Dedifferentiated amniotic fluid mesenchymal stem cell (primary cell): ENCODE data around the gene NMNAT3.
"Not testable (repeated sequence)": the region's sequence is repeated elsewhere in the genome, so short reads cannot be mapped to it uniquely, and the experiment has no call there.

ENCODE experiments used
- DNase-seq: peaks from one replicate; pipeline ENCODE4 v3.0.0-alpha.2; 2016; ENCODE audit errors: extremely low spot score

The NMNAT3 gene

DNA sequence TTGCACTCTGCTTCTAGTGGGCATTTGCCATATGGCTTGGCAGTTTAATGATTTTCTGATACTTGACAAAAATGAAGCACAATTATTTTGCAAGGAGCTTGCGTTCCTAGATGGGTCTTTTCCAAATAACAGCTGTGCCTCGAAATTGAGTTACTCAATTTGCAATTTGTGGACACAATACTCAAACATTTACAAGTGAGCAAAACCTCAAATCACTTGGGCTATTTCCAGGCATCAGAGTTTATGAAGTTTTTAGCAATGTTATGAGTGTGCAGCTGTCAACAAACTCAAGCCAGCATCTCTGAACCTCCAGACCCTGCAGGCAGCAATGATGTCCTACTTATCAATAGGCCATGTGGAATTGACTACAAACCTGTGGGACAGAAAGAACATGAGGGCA is 41.3 kb downstream of the NMNAT3 start:
- no peak for DNase-seq

DNA sequence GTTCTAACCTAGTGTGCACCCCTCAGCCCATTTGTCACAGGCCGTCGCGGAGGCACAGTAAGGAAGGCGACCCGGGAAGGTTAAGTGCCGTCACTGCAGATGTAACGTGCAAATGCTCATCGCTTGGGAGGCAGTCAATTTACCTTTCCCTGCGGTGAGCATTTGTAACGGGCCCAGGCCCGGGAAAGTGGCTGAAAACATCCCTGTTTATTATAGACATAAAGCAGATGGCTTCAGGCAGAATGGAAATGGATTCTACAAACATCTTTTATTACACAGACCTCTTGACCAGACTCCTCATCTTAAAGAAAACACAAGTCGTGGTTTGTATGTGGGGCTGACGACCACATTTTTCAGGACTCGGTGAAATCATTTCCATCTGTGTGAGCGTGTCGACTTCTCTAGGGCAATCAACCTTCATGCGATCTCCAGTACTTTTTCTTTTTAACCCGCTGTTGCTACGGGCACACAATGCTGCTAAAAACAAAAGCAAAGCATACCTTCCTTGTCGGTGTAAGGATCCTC is 43.6 kb downstream of the NMNAT3 start:
- DNase-seq, result no peak

DNA sequence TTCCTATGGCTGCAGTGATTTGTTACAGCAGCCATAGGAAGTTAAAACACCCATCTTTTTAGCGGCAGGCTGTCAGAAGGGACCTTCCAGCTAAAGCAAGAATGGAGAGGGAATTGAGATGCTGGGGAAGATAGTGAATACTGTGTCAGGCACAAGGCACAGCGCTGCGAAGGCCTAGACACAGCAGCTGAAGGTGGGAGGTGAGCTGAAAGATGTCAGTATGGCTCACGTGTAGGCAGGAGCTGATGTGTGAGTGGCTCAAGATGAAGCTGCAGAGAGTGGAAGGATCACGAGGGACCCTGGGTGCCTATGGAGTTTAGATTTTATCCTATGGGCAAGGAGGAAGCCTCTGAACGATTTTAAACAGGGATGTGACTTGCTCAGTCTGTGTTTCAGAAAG is 44.3 kb downstream of the NMNAT3 start:
- DNase-seq, result no peak

DNA sequence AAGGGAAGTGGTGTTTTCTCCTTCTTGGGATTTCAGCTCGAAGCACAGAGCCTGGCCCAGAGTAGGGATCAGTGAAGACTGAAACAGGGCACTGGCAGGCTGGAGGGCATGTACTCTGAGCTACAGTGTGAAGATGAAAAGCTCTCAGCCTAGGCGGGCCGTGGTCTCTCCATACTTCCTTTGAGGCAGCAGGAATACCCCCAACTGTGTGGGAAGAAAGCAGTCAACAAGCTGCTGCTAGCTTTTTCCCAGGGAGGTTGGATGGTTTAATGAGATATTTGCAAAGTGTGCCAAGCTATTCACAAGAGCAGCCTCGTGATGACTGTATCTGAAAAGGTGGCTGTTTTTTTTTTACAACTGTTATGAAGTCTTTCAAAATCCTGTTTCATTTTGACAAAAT is 47.2 kb downstream of the NMNAT3 start:
- no peak for DNase-seq

DNA sequence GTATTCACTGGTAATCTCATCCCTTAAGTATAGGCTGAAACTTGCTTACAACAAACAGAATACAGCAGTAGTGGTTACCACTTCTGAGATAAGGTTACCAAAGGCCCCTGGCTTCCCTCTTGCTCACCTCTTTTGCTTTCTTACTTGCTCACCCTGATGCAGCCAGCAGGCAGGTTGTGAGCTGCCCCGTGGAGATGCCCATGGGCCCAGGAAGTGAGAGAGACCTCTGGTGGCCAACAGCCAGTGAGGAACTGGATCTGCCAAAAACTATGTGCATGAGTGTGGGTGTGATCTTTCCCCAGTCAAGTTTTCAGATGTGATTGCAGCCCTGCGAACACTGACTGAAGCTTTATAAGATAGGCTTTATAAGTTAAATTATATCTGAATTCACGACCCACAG is 48.7 kb downstream of the NMNAT3 start:
- no peak for DNase-seq

DNA sequence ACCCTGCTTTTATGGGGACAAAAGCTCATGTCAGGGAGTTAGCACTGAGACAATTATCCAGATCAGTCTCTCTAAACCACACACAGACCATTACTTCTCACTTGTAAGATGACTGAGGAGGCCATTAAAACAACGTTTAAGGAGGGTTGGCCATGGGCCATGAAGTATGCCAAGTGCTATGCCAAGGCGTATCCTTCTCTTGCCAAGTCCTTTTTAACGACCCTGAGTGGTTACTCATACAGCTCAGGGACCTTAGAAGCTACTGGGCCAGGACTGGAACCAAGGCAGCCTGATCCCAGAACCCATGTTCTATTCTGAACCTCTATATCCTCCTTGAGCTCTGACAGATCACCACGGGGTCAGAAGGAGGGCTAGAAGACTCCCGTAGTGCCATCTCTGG is 50.0 kb downstream of the NMNAT3 start:
- DNase-seq, result no peak

DNA sequence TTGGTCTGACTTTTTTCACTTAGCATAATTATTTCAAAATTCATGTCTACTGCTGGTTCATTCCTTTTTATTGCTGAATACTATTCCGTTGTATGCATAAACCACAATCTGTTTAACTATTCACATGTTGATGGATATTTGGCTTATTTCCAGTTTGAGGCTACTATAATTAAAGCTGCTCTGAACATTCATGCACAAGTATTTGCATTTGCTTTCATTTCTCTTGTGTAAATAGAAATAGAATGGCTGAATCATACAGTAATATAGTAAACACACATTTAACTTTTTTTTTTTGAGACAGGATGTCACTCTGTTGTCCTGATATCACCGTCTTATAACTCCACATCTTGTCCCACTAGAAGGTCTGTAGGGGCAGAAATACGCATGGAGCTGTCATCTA is 57.3 kb downstream of the NMNAT3 start:
- DNase-seq, result no peak

DNA sequence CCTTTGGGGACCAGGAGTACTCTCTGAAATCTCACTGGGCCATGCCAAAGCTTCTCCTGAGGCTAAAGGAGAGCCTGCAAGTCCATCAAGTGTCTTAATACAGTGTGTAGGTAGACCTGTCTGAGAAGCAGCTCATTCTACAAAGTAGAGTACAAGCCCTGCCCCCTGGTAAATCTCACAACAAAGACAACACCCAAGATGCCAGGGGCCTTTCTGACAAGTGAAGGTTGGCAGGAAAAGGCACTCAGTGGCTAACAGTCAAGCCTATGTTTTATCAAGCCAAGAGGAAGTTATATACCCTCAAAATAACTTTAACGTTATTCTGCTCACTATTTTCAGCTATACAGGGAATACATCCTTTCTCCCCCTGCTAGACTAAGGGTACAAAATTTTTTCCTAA is 58.3 kb downstream of the NMNAT3 start:
- DNase-seq, result no peak

DNA sequence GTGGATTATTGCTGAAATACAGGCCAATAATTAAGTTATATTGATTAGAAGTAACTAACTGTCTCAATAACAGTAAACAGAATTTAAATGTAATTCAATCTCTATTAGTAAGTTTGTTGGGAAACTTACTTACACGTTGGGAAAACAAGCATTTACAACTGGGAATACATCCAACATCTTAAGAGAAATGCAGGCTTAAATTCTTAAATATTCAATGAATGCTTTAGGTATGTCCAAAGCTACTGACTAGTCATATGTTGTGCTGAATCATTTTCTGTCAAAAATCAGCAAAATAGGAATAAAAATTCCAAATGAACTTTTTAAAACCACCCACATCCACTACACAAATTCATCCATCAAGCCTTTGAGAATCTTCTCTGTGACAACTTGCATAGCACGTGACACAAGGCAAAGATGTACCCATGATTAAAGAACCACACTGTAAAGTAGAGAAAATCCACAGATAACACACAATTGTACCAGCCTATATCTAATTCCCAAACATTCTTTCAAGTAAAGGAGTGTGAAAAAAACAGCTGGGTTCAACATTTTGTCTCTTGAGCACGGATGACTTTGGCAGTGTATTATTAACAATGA is 60.0 kb downstream of the NMNAT3 start:
- no peak for DNase-seq

DNA sequence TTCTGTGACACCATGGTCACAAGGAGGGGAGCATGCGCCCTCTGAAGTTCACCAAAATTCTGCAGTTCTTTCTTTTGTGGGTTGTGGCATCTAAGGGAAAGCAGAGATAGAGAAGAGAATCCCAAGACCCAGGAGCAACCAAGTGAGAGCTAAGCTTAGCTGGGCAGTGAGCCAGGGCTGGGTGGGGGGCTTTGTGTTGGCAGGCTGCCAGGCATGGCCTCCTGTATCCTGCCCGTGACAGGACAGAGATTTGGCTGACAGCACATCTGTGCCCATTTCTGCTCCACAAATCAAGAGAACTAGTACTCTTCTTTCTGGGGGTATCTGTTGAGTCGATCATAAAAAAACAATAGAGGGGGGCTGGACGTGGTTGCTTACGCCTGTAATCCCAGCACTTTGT is 66.2 kb downstream of the NMNAT3 start:
- DNase-seq, result no peak

DNA sequence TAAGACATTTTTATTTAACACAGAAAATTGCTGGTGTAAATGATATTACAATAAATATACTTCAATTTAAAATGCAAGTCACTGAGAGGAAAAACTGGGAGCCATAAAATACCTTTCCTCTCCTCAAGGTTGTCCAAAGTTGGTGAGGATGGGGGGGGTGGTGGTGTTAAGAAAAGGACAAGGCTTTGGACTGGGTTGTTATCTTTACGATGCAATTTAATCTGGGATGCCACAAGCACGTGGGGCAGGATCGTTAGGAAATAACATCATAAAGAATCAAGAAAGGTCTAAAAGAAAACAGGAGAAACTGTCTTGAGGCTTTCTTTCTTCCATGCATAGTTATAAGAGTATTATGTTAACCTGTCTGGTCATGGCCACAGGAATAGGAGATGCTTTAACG is 66.9 kb downstream of the NMNAT3 start:
- no peak for DNase-seq

DNA sequence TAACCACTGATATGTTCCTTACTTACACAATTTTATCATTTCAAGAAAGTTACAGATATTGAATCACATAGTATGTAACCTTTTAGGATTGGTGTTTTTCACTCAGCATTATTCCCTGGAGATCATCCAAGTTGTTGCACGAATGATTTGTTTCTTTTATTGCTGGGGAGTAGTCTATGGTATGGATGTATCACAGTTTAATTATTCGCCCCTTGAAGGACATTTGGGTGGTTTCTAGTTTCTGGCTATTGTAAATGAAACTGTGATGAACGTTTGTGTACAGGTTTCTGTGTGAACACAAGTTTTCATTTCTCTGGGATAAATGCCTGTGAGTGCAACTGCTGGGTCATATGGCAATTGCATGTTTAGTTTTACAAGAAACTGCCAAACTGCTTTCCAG is 68.8 kb downstream of the NMNAT3 start:
- DNase-seq, result no peak

DNA sequence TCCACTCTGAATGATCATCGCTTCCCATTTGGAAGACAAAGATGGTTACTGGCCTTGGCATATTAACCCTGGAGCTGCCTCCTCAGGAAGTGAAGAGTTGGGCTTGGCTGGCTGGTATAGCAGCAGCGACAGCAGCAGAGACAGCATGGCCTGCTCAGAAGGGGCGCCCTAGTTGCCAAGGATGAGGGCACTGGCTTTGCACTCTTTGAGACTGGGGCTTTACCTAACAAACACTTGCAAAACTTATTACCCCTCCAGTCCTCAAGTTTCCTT is 69.7 kb downstream of the NMNAT3 start:
- no peak for DNase-seq

DNA sequence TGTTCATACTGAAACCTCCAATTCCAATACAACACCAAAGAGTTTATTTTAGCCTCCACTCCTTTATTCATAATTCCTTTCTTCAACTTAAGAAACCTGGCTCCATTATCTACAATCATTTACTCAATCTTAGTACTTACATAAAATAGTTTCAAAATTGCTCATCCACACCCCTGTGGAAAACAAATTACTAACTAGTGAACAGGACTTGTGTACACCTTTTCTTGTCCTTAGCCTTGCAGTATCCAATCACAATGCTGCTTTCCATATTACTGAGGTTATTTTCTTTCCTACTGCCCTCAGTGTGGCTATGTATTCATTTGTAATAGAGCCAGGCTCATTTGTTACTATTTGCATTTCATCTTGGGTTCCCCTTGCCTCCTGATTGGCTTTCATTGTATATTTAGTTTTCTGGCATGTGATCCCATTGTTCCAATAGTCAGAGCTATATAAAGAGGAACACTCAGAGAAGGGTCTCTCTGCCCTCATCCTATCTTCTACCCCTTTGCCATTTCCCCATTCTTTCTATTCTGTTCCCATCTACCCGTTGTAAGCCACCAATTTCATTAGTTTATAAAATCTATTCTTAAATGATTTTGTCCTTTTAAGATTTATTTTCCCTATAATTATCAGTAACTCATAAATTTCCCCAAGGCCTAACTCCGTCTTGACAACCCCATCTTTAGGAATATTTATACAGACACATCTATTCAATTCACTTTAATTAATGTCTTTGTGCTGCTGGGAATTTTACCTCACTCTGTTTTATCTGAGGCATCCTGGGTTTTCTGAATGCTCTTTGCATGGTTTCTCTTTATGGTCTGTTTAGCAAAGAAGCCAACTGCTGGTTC is 70.3 kb downstream of the NMNAT3 start:
- DNase-seq, result no peak

DNA sequence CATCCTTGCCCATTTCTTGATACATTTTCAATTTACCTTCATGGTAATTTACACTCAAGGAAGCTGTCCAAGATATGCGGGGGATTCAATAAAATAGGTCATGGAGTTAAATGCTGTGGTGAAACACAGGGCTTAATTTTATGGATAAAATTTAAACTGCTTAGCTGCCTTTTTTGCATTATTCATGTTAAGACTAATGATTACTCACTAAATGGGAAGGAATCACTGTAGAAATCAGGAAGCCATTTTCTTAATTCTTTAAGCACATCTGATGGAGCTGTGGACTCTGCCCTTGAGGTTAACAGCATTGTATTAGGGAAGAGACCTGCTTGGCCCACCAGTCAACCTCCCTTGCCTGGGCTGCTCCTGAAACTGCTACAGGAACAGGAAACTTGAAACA is 75.8 kb downstream of the NMNAT3 start:
- DNase-seq, result no peak

DNA sequence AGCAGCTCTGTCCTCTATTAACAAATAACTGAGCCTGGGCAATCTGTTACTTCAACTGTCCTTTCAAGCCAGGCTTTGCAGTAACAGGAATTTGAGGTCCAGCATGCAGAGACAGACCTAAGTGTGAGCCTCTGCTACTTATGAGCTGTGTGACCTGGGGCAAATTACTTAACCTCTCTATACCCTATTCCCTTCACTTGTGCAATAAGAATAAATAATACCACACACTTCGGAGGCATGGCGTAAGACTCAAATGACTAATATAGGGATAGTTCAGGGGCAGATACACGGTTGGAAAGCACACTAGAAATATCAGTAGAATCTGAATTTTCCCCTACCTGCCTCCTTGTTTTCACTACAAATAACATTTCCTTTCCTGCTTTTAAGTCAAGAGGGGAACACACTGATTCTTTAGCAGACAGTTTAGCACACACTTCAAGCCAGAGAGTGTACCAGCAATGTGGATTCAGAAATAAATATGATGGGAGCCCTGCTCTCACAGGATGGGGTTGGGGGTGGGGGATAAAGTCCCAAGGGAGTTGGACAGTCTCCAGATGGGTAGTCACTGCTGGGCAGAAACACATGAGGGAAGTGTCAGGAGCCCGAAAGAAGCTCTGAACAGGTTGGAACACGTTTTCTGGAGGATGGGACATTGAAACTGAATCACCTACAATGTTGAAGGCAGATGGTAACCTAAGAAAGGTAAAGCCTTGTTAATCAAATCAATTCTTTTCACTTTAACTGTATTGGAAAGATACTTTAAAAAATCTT is 76.4 kb downstream of the NMNAT3 start:
- no peak for DNase-seq

DNA sequence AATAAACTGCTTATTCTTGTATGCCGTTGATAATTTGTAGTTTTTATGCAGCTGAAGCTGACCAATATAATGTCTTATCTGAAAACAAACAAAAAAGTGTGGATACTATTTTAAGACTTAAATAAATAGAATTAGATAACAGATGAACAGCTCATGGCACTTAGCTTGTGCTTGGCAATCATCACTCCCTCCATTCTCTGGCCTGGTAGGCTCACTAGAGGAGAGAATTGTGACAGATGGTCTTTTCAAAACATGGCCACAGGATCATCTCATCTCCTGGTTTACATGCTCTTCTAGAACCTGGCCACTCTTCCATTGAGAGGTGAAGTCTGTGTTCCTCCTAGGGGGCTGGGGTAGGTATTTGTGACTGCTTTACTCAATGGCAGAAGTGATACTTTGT is 79.8 kb downstream of the NMNAT3 start:
- DNase-seq, result no peak

DNA sequence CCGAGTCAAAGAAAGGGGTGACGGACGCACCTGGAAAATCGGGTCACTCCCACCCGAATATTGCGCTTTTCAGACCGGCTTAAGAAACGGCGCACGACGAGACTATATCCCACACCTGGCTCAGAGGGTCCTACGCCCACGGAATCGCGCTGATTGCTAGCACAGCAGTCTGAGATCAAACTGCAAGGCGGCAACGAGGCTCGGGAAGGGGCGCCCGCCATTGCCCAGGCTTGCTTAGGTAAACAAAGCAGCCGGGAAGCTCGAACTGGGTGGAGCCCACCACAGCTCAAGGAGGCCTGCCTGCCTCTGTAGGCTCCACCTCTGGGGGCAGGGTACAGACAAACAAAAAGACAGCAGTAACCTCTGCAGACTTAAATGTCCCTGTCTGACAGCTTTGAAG is 86.6 kb downstream of the NMNAT3 start:
- DNase-seq, result not testable (repeated sequence)

DNA sequence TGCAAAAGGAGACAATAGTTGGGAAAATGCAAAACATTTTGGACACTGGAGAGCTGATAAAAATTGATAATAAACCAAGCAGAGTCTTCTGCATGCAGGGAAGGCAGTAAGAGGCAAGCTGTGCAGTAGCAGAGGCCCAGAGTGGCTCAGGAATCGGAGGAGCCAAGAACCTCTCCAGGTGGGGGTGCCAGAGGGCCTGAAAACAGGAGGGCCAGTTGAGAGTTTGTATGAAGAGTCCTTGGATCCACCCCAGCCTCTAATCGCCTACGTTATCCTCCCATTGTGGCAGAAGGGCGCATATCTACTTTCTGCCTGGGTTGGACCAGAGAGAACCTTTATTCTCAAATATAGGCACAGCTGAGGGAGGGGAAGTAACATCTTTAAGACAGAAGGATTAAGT is 89.3 kb downstream of the NMNAT3 start:
- no peak for DNase-seq

DNA sequence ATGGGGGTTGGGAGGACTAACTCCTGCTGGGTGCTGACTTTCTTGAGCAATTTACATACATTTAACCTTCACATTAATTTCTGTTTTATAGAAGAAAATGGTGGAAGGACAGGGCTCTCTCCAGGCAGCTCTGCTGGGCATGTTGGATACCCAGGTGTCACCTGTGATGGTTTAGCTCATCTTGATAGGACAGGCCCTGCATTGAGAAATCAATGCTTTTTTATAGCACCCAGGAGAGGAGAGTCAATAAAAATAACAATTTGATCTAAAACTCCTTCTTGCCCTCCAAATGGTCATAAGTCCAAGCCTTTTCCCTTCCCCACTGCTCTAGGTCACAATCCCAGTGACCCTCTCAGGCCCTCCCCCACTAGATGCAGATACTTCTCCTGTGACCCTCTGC is 90.0 kb downstream of the NMNAT3 start:
- no peak for DNase-seq

DNA sequence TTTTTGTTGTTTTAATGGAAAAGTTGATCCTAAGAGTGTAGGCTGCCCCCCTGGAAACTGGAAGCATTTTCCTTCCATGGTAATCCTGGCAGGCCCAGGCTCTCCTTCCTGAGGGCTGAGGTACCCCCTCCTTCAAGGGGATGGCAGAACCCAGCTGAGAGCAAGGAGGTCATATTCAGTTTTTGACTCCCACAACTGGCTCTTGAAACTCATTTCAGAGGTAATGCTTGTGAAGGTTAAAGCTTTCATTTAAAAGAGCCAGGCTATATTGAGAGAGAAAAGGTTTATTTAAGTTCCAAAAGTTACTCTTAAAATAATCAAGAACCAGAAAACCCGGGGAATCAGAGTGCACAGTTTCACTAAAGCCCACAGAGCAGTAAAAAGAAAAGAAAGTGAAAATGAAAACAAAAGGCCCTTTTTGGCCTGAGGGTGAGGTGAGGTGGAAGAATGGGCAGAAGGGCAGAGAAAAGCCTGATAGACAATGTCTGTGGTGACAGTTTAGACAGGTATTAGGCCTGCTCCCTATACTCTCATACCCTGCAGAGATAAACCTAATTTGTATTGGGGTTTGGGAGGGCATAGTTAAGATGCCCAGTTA is 91.3 kb downstream of the NMNAT3 start:
- no peak for DNase-seq

DNA sequence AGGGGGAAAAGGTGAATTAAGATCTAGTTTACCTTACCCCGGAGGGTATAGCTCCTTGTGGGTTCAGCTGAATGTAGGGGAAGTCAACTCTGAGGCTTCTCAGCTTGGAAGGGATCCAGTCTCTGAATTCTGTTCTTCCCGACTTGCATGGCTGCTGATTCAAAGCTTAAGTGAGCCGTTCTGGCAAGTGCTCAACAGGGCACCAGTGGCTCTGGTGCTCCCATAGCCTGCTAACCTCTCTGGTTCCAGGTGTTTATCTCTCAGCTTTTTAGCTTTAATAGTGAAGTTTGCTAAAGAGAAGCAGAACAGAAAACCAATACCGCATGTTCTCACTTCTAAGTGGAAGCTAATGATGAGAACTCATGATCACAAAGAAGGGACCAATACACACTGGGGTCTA is 92.0 kb downstream of the NMNAT3 start:
- DNase-seq, result no peak

DNA sequence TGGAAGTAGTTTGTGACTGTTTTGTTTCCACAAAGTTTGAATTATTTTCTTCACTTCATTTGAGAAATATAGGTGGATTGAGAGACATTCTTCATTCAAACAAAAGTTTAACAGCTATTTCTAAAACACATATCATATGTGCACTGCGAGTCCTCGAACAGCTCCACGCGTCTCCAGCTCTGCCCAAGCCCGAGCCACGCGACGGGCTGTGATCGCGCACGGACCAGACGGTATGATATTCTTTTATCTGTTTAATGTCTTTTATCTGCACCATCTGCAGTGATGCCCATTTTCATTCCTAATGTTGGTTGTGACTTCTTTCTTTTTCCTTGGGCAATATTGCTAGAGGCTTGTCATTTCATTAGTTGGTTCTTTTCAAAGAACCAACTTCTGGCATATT is 94.1 kb downstream of the NMNAT3 start:
- DNase-seq, result not testable (repeated sequence)
